ENCODE results near the gene PXDN.

GRCh38 chr2:1748176-1748740 lies 3.9 kb upstream of the PXDN start:
- TF ChIP-seq CTCF (IDR thresholded peaks at IDR 0.05; ENCODE audit: low read depth, low read length, poor library complexity, severe bottlenecking), result no peak
- no peak for TF ChIP-seq EZH2phosphoT487 (IDR thresholded peaks at IDR 0.05; ENCODE audit: borderline replicate concordance, low read length)

All from DOHH2 (cell line).